ENCODE data around the gene IL34.

IL34 gene

GRCh38 chr16:70679671-70680494 is 33.5 kb downstream of the IL34 start:
- DNase-seq: peak; percentile 84
- Histone ChIP-seq H3K4me1 (peaks cover 14% of the 10 kb centered on the region), H3K4me3 (ENCODE audit: low read depth, low read length) (no peak overlapping the region), H3K9me3 (no peaks in the 10 kb centered on the region), H3K27me3 (no peaks in the 10 kb centered on the region), H3K36me3 (peaks cover 51% of the 10 kb centered on the region)
- TF ChIP-seq, protein P1, sequence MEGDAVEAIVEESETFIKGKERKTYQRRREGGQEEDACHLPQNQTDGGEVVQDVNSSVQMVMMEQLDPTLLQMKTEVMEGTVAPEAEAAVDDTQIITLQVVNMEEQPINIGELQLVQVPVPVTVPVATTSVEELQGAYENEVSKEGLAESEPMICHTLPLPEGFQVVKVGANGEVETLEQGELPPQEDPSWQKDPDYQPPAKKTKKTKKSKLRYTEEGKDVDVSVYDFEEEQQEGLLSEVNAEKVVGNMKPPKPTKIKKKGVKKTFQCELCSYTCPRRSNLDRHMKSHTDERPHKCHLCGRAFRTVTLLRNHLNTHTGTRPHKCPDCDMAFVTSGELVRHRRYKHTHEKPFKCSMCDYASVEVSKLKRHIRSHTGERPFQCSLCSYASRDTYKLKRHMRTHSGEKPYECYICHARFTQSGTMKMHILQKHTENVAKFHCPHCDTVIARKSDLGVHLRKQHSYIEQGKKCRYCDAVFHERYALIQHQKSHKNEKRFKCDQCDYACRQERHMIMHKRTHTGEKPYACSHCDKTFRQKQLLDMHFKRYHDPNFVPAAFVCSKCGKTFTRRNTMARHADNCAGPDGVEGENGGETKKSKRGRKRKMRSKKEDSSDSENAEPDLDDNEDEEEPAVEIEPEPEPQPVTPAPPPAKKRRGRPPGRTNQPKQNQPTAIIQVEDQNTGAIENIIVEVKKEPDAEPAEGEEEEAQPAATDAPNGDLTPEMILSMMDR (IDR thresholded peaks at IDR 0.05; ENCODE audit: low read depth, low read length): peak; percentile 26; the same call in 1 of the 2 replicates

DNA sequence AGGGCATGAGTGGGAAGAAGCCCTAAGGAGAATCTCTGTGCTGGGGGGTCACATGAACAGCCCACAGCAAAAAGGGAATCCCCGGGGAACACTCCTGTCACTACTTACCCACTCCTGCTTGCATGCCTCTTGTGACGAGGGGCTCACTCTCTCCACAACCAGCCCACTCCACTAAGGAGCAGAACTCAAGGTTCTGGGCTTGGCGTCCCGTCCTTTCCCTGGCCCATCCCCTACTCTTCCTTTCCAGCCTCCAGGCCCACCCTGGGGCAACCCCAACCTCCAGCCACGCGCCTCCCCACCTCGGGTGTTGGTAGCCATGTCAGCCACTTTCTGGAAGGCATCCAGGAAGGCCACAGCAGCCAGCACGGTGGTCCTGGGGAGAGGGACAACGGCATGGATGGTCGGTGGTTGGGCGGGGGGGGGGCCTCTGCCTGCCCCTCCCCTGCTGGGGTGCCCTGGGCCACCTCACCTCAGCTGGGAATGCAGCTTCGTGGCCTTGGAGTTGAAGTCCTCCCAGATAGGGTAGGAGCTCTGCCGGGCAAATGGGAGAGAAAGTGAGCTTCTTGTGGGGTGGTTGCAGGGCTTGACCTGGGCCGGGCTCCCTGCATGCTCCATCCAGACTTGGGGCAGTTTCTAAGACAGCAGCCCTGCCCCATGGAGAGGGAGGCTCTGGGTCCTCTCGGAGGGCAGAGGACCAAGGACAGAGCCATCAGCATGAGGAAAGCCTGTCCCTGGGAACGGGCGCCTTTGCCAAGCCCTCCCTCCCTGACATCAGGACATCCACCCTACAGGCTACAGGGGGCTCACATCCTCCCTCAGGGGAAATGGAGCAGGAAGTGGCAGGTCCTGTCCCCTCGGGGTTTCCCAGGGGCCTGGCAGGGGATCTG is 34.4 kb downstream of the IL34 start:
- Histone ChIP-seq H3K9me3 (no peaks in the 10 kb centered on the region), H3K36me3 (peaks cover 49% of the 10 kb centered on the region), H3K4me3 (ENCODE audit: low read depth, low read length) (no peak overlapping the region), H3K4me1 (peaks cover 14% of the 10 kb centered on the region), H3K27me3 (no peaks in the 10 kb centered on the region)
- TF ChIP-seq, protein P1 (IDR thresholded peaks at IDR 0.05; ENCODE audit: low read depth, low read length): no peak
- DNase-seq: no peak

DNA sequence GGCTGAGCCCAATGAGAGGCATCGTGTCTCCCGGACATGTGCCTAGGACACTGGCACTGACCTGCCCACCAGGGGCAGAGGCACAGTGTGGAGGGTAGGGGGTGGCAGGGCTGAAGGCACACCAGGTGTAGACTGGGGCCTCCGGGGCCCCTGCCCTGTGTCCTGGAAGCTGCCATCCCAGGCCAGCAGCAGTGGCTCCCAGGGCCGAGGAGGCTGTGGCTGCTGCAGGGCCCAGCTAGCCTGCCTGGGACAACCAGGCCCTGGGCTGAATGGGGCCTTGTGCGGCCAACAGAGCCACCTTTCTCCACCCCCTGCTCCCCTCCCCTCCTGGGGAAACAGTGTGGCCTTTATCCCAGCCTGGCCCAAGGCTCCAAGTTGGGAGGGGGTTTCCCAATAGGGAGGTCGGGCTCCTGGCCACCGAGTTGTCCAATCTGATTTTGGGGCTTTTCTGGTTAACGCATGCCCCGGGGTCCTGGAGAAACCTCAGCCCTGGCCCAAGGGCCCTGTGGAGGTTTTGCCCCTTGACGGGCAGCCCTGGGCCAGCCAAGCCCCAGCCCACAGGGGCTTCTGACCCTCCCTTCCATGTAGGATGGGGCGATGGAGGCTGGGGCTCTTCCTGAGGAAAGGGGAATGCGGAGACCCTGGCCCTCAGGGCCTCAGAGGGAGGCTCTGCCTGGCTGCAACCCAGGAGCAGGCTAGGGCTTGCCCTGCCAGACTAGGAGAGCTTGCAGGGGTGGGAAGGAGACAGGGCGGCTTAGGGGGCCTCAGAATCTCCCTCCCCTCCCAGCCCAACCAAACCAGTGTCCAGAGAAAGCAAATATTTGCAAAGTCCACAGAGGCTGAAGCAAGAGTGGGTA is 35.3 kb downstream of the IL34 start:
- H3K4me3 ChIP-seq (ENCODE audit: low read depth, low read length): no peak overlapping the region
- H3K4me1 ChIP-seq: peaks cover 19% of the 10 kb centered on the region
- peaks cover 40% of the 10 kb centered on the region for H3K36me3 ChIP-seq

DNA sequence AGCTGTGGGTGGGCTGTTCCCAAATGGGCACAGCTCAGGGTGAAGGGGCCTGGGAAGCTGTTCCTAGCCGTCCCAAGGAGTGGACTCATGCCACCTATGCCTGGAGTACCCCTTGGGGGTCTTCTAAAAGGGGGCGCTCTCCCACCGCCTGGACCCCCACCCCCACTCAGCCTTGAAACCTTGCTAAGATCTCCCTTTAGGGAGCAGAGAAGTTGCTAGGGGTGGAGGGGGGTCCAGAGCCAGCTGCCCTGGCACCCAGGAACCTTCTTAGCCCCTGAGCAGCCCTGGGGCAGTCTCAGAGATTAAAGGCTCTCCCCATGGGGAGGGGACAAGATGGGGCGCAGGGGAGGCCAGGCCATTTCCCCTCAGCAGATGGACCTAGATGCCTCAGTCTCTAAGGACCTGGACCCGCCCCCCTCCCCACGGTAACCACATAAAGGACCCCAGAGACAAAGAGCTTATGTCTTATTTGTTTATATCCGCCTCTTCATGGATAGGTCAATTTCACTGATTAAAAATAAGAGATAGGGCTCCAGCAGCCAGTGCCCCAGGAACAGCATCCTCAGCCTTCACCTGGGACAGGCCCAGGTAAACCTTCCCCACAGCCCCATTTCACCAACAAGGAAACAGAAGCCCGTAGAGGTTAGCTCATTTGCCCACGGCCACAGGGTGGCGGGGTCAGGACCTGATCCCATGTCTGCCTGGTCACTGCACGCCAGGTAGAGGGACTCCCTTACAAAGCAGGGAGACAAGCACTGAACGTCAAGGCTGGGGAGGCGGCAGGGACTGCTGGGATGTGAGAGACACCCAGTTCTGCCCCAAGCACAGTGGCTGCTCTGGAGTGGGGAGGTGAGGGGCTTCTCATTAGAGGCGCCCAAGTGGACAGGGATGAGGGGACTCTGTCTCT is 36.1 kb downstream of the IL34 start:
- no peak overlapping the region for H3K4me3 ChIP-seq (ENCODE audit: low read depth, low read length)
- DNase-seq: no peak
- H3K9me3 ChIP-seq: no peaks in the 10 kb centered on the region
- H3K27me3 ChIP-seq: no peaks in the 10 kb centered on the region
- H3K4me1 ChIP-seq: peaks cover 24% of the 10 kb centered on the region
- TF ChIP-seq, protein P1 (IDR thresholded peaks at IDR 0.05; ENCODE audit: low read depth, low read length): no peak
- peaks cover 34% of the 10 kb centered on the region for H3K36me3 ChIP-seq

More for the DNA sequence above, 35.3 kb downstream of the IL34 start:
- Histone ChIP-seq H3K27me3 (no peaks in the 10 kb centered on the region), H3K9me3 (no peaks in the 10 kb centered on the region)
- no peak for DNase-seq
- TF ChIP-seq, protein P1 (IDR thresholded peaks at IDR 0.05; ENCODE audit: low read depth, low read length): no peak

Data from BE2C (cell line).